Measurements from ENCODE around the gene MAP3K4.
"Not testable (repeated sequence)": the region's sequence is repeated elsewhere in the genome, so short reads cannot be mapped to it uniquely, and the experiment has no call there.

MAP3K4 gene

DNA sequence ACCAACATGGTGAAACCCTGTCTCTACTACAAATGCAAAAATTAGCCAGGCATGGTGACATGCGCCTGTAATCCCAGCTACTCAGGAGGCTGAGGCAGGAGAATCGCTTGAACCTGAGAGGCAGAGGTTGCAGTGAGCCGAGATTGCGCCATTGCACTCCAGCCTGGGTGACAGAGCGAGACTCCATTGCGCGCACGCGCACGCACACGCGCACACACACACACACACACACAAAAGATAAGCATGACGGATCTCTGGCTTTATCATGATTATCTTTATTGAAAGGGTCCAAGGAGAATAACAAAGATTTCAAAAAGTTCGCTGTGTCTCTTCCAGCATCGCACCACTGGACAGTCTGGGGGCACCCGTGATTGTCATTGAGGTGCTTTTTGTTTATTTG lies 19.0 kb upstream of the MAP3K4 start:
- H3K27me3 ChIP-seq (ENCODE audit: control insufficient read depth in 1 of 2, insufficient read depth in 2 of 2, low read length in 2 of 2); H3K4me1 ChIP-seq (ENCODE audit: control insufficient read depth, insufficient read depth, low read length); H3K9ac ChIP-seq (ENCODE audit: low read length in 2 of 2); H3K27ac ChIP-seq (ENCODE audit: low read length); H3K36me3 ChIP-seq (ENCODE audit: control insufficient read depth in 2 of 2, insufficient read depth in 2 of 2, low read length in 2 of 2); H3K9me3 ChIP-seq (ENCODE audit: control insufficient read depth in 2 of 2, low read length in 2 of 2); H3K4me3 ChIP-seq (ENCODE audit: low read length in 2 of 2): not testable (repeated sequence)

DNA sequence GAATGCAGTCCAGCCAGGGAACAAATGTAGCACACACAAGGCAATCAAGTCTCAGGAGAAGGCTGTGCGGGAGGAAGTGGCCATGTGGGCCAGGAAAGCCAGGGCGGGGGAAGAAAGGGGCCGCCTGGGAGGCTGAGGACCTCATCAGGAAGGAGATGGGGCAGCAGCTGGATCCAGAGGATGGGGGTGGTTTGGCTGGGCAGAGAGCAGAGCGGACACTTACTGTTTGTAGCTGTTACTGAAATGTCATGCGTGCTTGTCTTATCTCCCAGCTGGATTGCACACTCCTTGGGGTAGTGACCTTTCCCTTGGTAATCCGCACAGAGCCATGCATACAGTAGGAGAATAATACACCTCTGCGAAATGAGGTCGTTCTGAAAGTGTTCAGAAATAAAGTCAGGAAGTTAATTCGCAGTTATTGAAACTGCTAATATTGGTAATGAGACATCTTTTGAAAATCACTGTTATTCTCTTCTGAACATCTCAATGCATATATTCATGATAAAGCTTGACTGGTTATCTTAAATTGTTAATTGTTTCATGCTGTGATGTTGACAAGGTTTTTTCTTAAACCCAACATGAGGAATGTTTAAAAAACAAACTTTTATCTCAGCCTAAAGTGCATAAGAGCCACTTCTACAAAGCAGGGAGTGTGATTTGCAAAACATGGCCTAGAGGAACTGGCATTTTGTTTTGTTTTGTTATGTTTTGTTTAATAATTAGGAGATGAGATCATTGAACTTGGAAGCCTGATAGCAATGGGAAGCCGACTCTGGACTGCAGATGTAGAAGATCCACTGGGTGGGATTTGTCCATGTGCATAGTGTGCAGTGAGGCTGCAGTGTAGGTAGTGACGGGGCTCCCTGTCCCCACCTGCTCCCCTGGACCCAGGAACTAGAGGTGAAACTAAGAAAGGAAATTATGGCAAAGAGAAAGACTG lies 18.0 kb upstream of the MAP3K4 start:
- Histone ChIP-seq H3K4me3 (ENCODE audit: low read length in 2 of 2) (no peak overlapping the region), H3K27me3 (ENCODE audit: control insufficient read depth in 1 of 2, insufficient read depth in 2 of 2, low read length in 2 of 2) (no peaks in the 10 kb centered on the region), H3K36me3 (ENCODE audit: control insufficient read depth in 2 of 2, insufficient read depth in 2 of 2, low read length in 2 of 2) (no peaks in the 10 kb centered on the region), H3K4me1 (ENCODE audit: control insufficient read depth, insufficient read depth, low read length) (peaks cover 8% of the 10 kb centered on the region), H3K27ac (ENCODE audit: low read length) (peak overlapping the region; percentile 4), H3K9ac (ENCODE audit: low read length in 2 of 2) (no peak overlapping the region), H3K9me3 (ENCODE audit: control insufficient read depth in 2 of 2, low read length in 2 of 2) (no peaks in the 10 kb centered on the region)

DNA sequence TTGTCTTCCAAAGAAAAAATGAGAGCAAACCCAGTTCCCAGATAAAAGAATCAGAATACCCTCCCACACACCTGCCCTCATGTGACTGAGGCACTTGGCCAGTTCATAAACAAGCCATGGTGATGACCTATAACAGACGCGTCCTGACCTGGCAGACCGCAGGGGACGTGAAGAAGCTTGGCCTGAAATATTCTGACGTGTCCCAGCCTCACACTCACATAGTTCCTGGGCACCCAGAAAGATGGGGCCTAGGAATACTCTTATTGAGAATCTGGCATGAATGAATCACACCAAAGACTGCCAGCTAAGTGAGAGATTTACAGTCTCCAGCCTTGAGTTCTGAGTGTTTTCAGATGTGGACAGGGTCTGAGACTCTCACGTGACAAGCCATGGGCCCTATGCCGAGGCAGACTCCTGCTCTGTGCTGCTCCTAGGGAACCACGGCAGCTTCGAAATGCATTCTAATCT lies 17.2 kb upstream of the MAP3K4 start:
- Histone ChIP-seq H3K9me3 (ENCODE audit: control insufficient read depth in 2 of 2, low read length in 2 of 2) (no peaks in the 10 kb centered on the region), H3K27ac (ENCODE audit: low read length) (peak overlapping the region; percentile 4), H3K27me3 (ENCODE audit: control insufficient read depth in 1 of 2, insufficient read depth in 2 of 2, low read length in 2 of 2) (no peaks in the 10 kb centered on the region), H3K36me3 (ENCODE audit: control insufficient read depth in 2 of 2, insufficient read depth in 2 of 2, low read length in 2 of 2) (no peaks in the 10 kb centered on the region), H3K4me3 (ENCODE audit: low read length in 2 of 2) (no peak overlapping the region), H3K9ac (ENCODE audit: low read length in 2 of 2) (no peak overlapping the region), H3K4me1 (ENCODE audit: control insufficient read depth, insufficient read depth, low read length) (peaks cover 8% of the 10 kb centered on the region)

DNA sequence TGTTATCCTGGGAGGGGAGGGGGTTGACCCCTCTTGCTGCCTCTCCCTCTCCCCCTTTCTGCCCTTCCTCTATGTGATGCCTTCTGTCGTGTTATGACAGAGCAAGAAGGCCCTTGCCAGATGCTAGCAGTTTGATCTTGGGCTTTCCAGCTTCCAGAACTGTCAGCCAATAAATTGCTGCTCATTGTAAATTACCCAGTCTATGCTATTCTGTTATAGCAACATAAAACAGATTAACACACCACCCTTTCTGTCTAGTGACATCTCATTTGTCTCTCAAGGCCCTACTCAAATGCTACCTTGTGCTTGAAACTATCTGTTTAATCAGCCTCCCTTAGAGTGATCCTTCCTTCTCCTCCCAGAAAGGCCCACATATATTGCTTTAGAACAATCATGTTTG lies 16.4 kb upstream of the MAP3K4 start:
- H3K9me3 ChIP-seq (ENCODE audit: control insufficient read depth in 2 of 2, low read length in 2 of 2): no peaks in the 10 kb centered on the region
- no peak overlapping the region for H3K27ac ChIP-seq (ENCODE audit: low read length)
- H3K4me1 ChIP-seq (ENCODE audit: control insufficient read depth, insufficient read depth, low read length): peaks cover 8% of the 10 kb centered on the region
- no peaks in the 10 kb centered on the region for H3K27me3 ChIP-seq (ENCODE audit: control insufficient read depth in 1 of 2, insufficient read depth in 2 of 2, low read length in 2 of 2)
- no peak overlapping the region for H3K9ac ChIP-seq (ENCODE audit: low read length in 2 of 2)
- H3K4me3 ChIP-seq (ENCODE audit: low read length in 2 of 2): no peak overlapping the region
- no peaks in the 10 kb centered on the region for H3K36me3 ChIP-seq (ENCODE audit: control insufficient read depth in 2 of 2, insufficient read depth in 2 of 2, low read length in 2 of 2)

DNA sequence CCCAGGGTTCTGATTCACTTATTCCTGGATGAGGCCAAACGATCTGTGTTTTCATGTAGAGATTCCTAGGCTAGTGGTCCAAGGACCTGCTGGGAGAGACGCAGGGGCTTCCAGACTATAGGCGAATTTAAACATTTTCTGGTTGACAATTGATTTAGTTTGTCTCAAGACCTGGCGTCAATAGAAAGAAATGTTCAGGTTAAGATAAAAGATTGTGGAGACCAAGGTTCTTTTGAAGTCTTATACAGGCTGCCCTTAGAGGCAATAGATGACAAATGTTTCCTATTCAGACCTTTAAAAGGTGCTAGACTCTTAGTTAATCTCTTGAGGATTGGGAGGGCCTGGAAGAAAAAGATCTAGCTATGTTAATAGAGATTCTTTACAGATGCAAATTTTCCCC lies 15.6 kb upstream of the MAP3K4 start:
- H3K9ac ChIP-seq (ENCODE audit: low read length in 2 of 2); H3K4me1 ChIP-seq (ENCODE audit: control insufficient read depth, insufficient read depth, low read length); H3K27me3 ChIP-seq (ENCODE audit: control insufficient read depth in 1 of 2, insufficient read depth in 2 of 2, low read length in 2 of 2); H3K9me3 ChIP-seq (ENCODE audit: control insufficient read depth in 2 of 2, low read length in 2 of 2); H3K27ac ChIP-seq (ENCODE audit: low read length); H3K36me3 ChIP-seq (ENCODE audit: control insufficient read depth in 2 of 2, insufficient read depth in 2 of 2, low read length in 2 of 2); H3K4me3 ChIP-seq (ENCODE audit: low read length in 2 of 2): not testable (repeated sequence)

DNA sequence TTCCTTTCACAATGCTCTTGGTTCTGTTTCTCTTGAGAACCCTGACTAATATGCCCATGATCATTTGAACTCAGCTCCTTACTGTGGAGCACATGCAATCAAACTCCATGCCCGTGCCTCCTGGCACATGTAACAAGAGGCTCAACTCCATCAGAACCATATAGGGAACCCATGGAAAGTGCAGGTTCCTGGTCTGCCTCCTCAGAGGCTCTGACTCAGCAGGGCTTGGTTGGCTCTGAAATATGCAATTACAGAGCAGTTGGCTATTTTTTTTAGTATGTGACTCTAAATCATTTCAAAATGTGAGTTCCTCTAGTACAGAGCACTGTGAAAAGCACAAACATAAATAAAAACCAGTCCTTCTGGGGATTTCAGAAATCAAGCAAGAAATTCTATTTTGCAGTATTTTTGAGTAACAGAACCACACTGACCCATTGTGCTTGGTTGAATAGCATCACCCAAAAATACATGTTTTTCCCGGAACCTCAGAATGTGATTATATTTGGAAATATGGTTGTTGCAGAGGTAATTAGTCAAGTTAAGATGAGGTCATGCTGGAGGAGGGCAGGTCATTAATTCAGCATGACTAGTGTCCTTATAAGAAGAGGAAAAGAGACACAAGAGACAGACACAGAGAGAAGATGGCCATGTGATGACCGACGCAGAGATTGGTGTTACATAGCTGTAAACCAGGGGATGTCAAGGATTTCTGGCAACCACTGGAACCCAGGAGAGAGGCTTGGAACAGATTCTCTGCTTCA lies 13.2 kb upstream of the MAP3K4 start:
- H3K4me3 ChIP-seq (ENCODE audit: low read length in 2 of 2): no peak overlapping the region
- no peaks in the 10 kb centered on the region for H3K36me3 ChIP-seq (ENCODE audit: control insufficient read depth in 2 of 2, insufficient read depth in 2 of 2, low read length in 2 of 2)
- no peaks in the 10 kb centered on the region for H3K27me3 ChIP-seq (ENCODE audit: control insufficient read depth in 1 of 2, insufficient read depth in 2 of 2, low read length in 2 of 2)
- H3K9me3 ChIP-seq (ENCODE audit: control insufficient read depth in 2 of 2, low read length in 2 of 2): no peaks in the 10 kb centered on the region
- no peak overlapping the region for H3K27ac ChIP-seq (ENCODE audit: low read length)
- peaks cover 8% of the 10 kb centered on the region for H3K4me1 ChIP-seq (ENCODE audit: control insufficient read depth, insufficient read depth, low read length)
- H3K9ac ChIP-seq (ENCODE audit: low read length in 2 of 2): no peak overlapping the region

DNA sequence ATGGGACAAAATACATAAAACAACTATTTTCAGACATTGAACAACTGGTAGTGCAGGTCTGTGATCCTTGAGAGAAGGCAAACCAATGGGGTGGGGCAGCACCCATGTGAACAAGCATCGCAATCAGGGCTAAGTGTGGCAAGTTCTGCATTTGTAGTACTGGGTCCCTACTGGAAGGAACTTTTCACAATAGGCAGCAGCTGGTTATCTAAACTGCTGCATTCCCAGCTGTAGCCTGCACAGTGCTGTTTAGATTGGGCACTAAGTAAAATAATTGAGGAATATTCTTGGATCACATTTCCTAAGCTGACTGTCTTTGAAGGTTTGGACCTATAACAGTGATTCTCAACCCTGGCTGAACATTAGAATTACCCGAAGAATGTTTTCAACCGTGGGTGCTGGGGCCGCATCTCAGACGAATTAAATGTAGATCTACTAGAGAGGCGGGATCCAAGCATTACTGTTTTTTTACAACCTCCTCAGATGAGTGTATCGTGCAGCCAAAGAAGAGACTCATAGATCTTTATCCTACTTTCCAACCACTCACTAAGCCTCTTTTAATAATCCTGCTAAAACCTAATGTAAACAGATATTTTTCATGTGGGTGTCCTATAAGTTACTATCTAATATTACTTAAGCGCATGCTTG lies 12.4 kb upstream of the MAP3K4 start:
- no peaks in the 10 kb centered on the region for H3K27me3 ChIP-seq (ENCODE audit: control insufficient read depth in 1 of 2, insufficient read depth in 2 of 2, low read length in 2 of 2)
- no peaks in the 10 kb centered on the region for H3K9me3 ChIP-seq (ENCODE audit: control insufficient read depth in 2 of 2, low read length in 2 of 2)
- H3K27ac ChIP-seq (ENCODE audit: low read length): no peak overlapping the region
- H3K4me1 ChIP-seq (ENCODE audit: control insufficient read depth, insufficient read depth, low read length): peaks cover 8% of the 10 kb centered on the region
- no peak overlapping the region for H3K4me3 ChIP-seq (ENCODE audit: low read length in 2 of 2)
- H3K36me3 ChIP-seq (ENCODE audit: control insufficient read depth in 2 of 2, insufficient read depth in 2 of 2, low read length in 2 of 2): no peaks in the 10 kb centered on the region
- no peak overlapping the region for H3K9ac ChIP-seq (ENCODE audit: low read length in 2 of 2)

DNA sequence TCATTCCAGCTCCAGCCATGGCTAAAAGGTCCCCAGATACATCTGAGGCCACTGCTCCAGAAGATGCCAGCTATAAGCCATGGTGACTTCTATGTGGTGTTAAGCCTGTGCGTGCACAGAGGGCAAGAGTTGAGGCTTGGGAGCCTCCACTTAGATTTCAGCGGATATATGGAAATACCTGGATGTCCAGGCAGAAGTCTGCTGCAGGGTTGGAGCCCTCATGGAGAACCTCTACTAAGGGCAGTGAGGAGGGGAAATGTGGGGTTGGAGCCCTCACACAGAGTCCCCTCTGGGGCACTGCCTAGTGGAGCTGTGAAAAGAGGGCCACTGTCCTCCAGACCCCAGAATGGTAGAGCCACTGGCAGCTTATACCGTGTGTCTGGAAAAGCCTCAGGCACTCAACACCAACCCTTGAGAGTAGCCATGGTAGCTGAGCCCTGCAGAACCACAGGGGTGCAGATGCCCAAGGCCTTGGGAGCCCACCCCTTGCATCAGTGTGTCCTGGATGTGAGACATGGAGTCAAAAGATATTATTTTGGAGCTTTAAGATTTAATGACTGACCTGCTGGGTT lies 8.1 kb upstream of the MAP3K4 start:
- H3K9ac ChIP-seq (ENCODE audit: low read length in 2 of 2); H3K4me3 ChIP-seq (ENCODE audit: low read length in 2 of 2); H3K27ac ChIP-seq (ENCODE audit: low read length); H3K36me3 ChIP-seq (ENCODE audit: control insufficient read depth in 2 of 2, insufficient read depth in 2 of 2, low read length in 2 of 2); H3K27me3 ChIP-seq (ENCODE audit: control insufficient read depth in 1 of 2, insufficient read depth in 2 of 2, low read length in 2 of 2); H3K4me1 ChIP-seq (ENCODE audit: control insufficient read depth, insufficient read depth, low read length); H3K9me3 ChIP-seq (ENCODE audit: control insufficient read depth in 2 of 2, low read length in 2 of 2): not testable (repeated sequence)

DNA sequence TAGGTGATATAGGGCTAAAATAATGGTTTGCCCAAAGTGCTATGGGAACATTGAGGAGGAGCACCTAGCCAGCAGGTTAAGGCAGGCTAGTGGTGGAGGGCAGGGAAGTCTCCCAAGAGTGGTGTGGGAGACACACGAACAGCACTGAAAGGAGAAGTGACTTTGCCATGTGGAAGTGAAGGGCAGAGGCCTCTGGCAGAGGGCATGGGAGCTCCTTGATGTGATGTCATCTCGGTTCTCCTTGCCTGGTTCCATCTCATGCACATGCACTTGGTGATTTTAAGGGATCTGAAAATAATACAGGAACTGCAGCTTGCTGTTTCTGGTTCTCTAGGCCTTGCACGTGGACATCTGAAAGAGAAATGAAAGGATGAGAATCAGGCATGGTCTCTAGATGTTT lies 4.7 kb upstream of the MAP3K4 start:
- Histone ChIP-seq H3K9ac (ENCODE audit: low read length in 2 of 2) (no peak overlapping the region), H3K4me1 (ENCODE audit: control insufficient read depth, insufficient read depth, low read length) (no peaks in the 10 kb centered on the region), H3K27ac (ENCODE audit: low read length) (no peak overlapping the region), H3K27me3 (ENCODE audit: control insufficient read depth in 1 of 2, insufficient read depth in 2 of 2, low read length in 2 of 2) (no peaks in the 10 kb centered on the region), H3K4me3 (ENCODE audit: low read length in 2 of 2) (no peak overlapping the region), H3K9me3 (ENCODE audit: control insufficient read depth in 2 of 2, low read length in 2 of 2) (no peaks in the 10 kb centered on the region), H3K36me3 (ENCODE audit: control insufficient read depth in 2 of 2, insufficient read depth in 2 of 2, low read length in 2 of 2) (no peaks in the 10 kb centered on the region)

DNA sequence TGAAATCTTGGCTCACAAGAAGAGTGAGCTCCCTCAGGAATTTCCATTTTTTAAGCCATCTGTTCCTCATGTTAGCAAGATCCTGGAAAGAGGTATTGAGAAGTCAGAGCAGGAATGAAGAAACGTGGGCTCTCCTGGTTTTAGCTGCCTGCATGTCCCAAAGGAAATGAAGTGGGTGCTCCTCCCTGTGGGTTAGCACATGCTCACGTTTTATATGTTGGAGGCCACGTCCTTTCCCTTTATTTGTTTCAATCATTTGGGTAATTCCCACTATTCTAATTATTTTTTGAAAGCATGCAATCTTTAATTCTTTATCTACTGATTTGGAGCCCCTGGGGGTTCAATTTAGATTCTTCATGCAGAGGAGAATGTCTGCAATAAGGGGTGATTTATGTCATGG lies 4.3 kb upstream of the MAP3K4 start:
- H3K36me3 ChIP-seq (ENCODE audit: control insufficient read depth in 2 of 2, insufficient read depth in 2 of 2, low read length in 2 of 2): no peaks in the 10 kb centered on the region
- no peak overlapping the region for H3K27ac ChIP-seq (ENCODE audit: low read length)
- H3K9ac ChIP-seq (ENCODE audit: low read length in 2 of 2): no peak overlapping the region
- no peak overlapping the region for H3K4me3 ChIP-seq (ENCODE audit: low read length in 2 of 2)
- no peaks in the 10 kb centered on the region for H3K4me1 ChIP-seq (ENCODE audit: control insufficient read depth, insufficient read depth, low read length)
- no peaks in the 10 kb centered on the region for H3K27me3 ChIP-seq (ENCODE audit: control insufficient read depth in 1 of 2, insufficient read depth in 2 of 2, low read length in 2 of 2)
- H3K9me3 ChIP-seq (ENCODE audit: control insufficient read depth in 2 of 2, low read length in 2 of 2): no peaks in the 10 kb centered on the region

Data from stomach smooth muscle (tissue), 2 donors.